ENCODE data around the gene CAPZA2. TPM values are rescaled to one million over a fixed set of nuclear protein-coding genes. Genes with fewer than 3 reads are reported as not detected.

Gene CAPZA2
- total RNA-seq, 1 experiment from 2014 or later: 57.7 TPM

Other genes starting within 250 kb of the CAPZA2 start
- gene MET, start 190.4 kb upstream of the CAPZA2 start, total RNA-seq (2014; rRNA removed): 109 and 118 TPM in 2 replicates
- gene ST7, start 90.9 kb downstream of the CAPZA2 start, total RNA-seq (2014; rRNA removed): 13.1 and 19.7 TPM in 2 replicates